ENCODE measurements around the gene MYH7.
"Not testable (repeated sequence)": the region's sequence is repeated elsewhere in the genome, so short reads cannot be mapped to it uniquely, and the experiment has no call there.

MYH7 gene

GRCh38 chr14:23430016-23430722, 5.3 kb downstream of the MYH7 start:
- no peak for DNase-seq

GRCh38 chr14:23428686-23429495, 6.6 kb downstream of the MYH7 start:
- DNase-seq, result no peak

GRCh38 chr14:23425798-23426197, 9.7 kb downstream of the MYH7 start:
- DNase-seq, result not testable (repeated sequence)

GRCh38 chr14:23425169-23425568, 10.3 kb downstream of the MYH7 start:
- no peak for DNase-seq

GRCh38 chr14:23423657-23424056, 11.8 kb downstream of the MYH7 start:
- no peak for DNase-seq

- DNase-seq, result no peak
Measured at GRCh38 chr14:23421594-23421993, 13.9 kb downstream of the MYH7 start.

GRCh38 chr14:23419646-23420045, 15.8 kb downstream of the MYH7 start:
- not testable (repeated sequence) for DNase-seq

- DNase-seq, result no peak
Measured at GRCh38 chr14:23418021-23418420, 17.4 kb downstream of the MYH7 start.

- not testable (repeated sequence) for DNase-seq
Measured at GRCh38 chr14:23417269-23417668, 18.2 kb downstream of the MYH7 start.

- no peak for DNase-seq
Measured at GRCh38 chr14:23416801-23417200, 18.7 kb downstream of the MYH7 start.

- no peak for DNase-seq
Measured at GRCh38 chr14:23415821-23416778, 19.4 kb downstream of the MYH7 start.

- DNase-seq, result no peak
Measured at GRCh38 chr14:23414906-23415820, 20.3 kb downstream of the MYH7 start.

- no peak for DNase-seq
Measured at GRCh38 chr14:23414254-23414653, 21.2 kb downstream of the MYH7 start.

GRCh38 chr14:23413681-23414080, 21.8 kb downstream of the MYH7 start:
- no peak for DNase-seq

GRCh38 chr14:23411563-23412525, 23.6 kb downstream of the MYH7 start:
- no peak for DNase-seq

- DNase-seq, result no peak
Measured at GRCh38 chr14:23409966-23410635, 25.4 kb downstream of the MYH7 start.

- DNase-seq, result no peak
Measured at GRCh38 chr14:23409475-23409874, 26.0 kb downstream of the MYH7 start.

- no peak for DNase-seq
Measured at GRCh38 chr14:23408307-23408630, 27.2 kb downstream of the MYH7 start.

- DNase-seq, result no peak
Measured at GRCh38 chr14:23407516-23408306, 27.7 kb downstream of the MYH7 start, which contains the start of gene MYH6. Gene MYH6 (minus strand): TSS chr14:23408273. CDS start chr14:23407223, 1,050 bp downstream.

Data from SHP77 (cell line).